Measurements from ENCODE around the gene MAP3K5. TPM values are rescaled to one million over a fixed set of nuclear protein-coding genes. Genes with fewer than 3 reads are reported as not detected.

MAP3K5 gene
- total and polyA plus RNA-seq, 2 donors (not counting 1 experiment from before 2014, with no cell fraction given), result 10.9 to 62.6 TPM

DNA sequence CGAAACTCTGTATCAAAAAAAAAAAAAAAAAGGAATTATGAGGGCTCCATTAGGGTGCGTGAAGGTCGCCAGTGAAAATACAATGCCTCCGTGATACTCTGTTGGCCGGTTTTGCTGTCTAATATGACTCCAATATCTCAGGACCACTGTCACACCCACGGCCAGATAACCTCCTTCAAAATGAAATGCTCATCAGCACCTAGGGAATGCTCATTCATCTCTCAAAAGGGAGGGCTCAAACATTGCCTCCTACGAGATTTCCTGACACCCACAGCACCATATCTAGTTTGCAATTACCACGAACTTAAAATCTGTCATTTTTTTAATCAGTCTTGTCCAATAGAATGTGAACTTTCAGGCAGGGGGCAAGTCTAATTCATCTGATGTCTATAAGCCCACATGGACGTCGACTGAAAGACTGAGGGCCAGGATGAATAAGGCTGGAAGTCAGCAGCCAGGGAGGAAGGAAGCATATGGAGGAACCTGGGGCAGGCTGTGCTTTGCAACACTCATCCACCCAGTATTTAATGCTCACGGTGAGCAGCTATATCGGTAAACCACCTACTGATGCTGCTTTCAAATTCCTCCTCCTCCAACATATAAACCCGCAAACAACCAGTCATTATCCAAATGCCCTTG is 42.8 kb downstream of the MAP3K5 start:
- Histone ChIP-seq H3K4me2 (ENCODE audit: extremely low read depth, insufficient read depth, low read length) (no peak overlapping the region), H3K9ac (ENCODE audit: insufficient read depth, low read length) (no peak overlapping the region), H3K27me3 (ENCODE audit: control insufficient read depth, insufficient read depth, low read length) (no peaks in the 10 kb centered on the region), H3K79me2 (ENCODE audit: control insufficient read depth, insufficient read depth, low read length) (peaks cover 29% of the 10 kb centered on the region), H2AFZ (ENCODE audit: low read length) (no peak overlapping the region), H3K36me3 (ENCODE audit: control insufficient read depth, insufficient read depth, low read length) (no peaks in the 10 kb centered on the region), H3K4me3 (replicated peaks in 1 of 4; ENCODE audit: control extremely low read depth in 1 of 4, insufficient read depth in 1 of 4, low read depth in 3 of 4, low read length in 4 of 4) (no peak overlapping the region), H3K27ac (ENCODE audit: insufficient read depth, low read length) (no peak overlapping the region), H3K4me1 (ENCODE audit: control insufficient read depth, extremely low read depth, insufficient read depth, low read length) (peaks cover 2% of the 10 kb centered on the region), H3K9me3 (ENCODE audit: control insufficient read depth, insufficient read depth, low read depth, low read length) (no peaks in the 10 kb centered on the region), H4K20me1 (ENCODE audit: control insufficient read depth, extremely low read depth, insufficient read depth, low read length) (no peaks in the 10 kb centered on the region)
- no peak for TF ChIP-seq EZH2 (IDR thresholded peaks at IDR 0.05; ENCODE audit: low read length, missing control alignments)
- TF ChIP-seq, protein P1, sequence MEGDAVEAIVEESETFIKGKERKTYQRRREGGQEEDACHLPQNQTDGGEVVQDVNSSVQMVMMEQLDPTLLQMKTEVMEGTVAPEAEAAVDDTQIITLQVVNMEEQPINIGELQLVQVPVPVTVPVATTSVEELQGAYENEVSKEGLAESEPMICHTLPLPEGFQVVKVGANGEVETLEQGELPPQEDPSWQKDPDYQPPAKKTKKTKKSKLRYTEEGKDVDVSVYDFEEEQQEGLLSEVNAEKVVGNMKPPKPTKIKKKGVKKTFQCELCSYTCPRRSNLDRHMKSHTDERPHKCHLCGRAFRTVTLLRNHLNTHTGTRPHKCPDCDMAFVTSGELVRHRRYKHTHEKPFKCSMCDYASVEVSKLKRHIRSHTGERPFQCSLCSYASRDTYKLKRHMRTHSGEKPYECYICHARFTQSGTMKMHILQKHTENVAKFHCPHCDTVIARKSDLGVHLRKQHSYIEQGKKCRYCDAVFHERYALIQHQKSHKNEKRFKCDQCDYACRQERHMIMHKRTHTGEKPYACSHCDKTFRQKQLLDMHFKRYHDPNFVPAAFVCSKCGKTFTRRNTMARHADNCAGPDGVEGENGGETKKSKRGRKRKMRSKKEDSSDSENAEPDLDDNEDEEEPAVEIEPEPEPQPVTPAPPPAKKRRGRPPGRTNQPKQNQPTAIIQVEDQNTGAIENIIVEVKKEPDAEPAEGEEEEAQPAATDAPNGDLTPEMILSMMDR (conservative IDR thresholded peaks at IDR 0.05 in 1 of 2, IDR thresholded peaks at IDR 0.05 in 1 of 2; ENCODE audit: low read depth in 1 of 2, low read length in 2 of 2), result no peak
- no peak for DNase-seq (ENCODE audit: low read depth in 2 of 2)

DNA sequence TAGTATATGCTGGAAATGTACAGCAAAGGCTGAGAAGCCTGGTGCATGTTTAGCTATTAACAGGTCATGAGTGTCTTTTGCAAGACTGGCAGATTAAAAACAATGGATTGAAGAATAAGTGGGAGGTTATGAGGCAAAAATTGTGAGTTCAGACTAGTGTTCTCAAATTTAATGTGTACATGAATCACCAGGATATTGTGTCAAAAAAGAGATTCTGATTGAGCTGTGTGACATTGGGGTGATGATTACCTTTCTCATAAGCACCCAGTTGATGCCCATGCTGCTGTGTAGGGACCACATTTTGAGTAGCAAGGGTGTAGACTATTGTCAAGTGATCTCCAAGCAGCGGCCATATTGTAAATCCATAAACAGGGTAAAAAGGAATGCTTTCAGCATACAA is 44.8 kb downstream of the MAP3K5 start:
- no peak overlapping the region for H3K4me3 ChIP-seq (replicated peaks in 1 of 4; ENCODE audit: control extremely low read depth in 1 of 4, insufficient read depth in 1 of 4, low read depth in 3 of 4, low read length in 4 of 4)
- H3K4me1 ChIP-seq (ENCODE audit: control insufficient read depth, extremely low read depth, insufficient read depth, low read length), result peaks cover 2% of the 10 kb centered on the region
- no peak for TF ChIP-seq EZH2 (IDR thresholded peaks at IDR 0.05; ENCODE audit: low read length, missing control alignments)
- TF ChIP-seq, protein P1 (conservative IDR thresholded peaks at IDR 0.05 in 1 of 2, IDR thresholded peaks at IDR 0.05 in 1 of 2; ENCODE audit: low read depth in 1 of 2, low read length in 2 of 2), result no peak
- no peak overlapping the region for H3K27ac ChIP-seq (ENCODE audit: insufficient read depth, low read length)
- H3K4me2 ChIP-seq (ENCODE audit: extremely low read depth, insufficient read depth, low read length), result no peak overlapping the region
- no peaks in the 10 kb centered on the region for H4K20me1 ChIP-seq (ENCODE audit: control insufficient read depth, extremely low read depth, insufficient read depth, low read length)
- no peak overlapping the region for H3K9ac ChIP-seq (ENCODE audit: insufficient read depth, low read length)
- no peak for DNase-seq (ENCODE audit: low read depth in 2 of 2)
- no peak overlapping the region for H2AFZ ChIP-seq (ENCODE audit: low read length)
- H3K36me3 ChIP-seq (ENCODE audit: control insufficient read depth, insufficient read depth, low read length), result no peaks in the 10 kb centered on the region
- H3K9me3 ChIP-seq (ENCODE audit: control insufficient read depth, insufficient read depth, low read depth, low read length), result no peaks in the 10 kb centered on the region
- H3K79me2 ChIP-seq (ENCODE audit: control insufficient read depth, insufficient read depth, low read length), result peaks cover 27% of the 10 kb centered on the region
- no peaks in the 10 kb centered on the region for H3K27me3 ChIP-seq (ENCODE audit: control insufficient read depth, insufficient read depth, low read length)

DNA sequence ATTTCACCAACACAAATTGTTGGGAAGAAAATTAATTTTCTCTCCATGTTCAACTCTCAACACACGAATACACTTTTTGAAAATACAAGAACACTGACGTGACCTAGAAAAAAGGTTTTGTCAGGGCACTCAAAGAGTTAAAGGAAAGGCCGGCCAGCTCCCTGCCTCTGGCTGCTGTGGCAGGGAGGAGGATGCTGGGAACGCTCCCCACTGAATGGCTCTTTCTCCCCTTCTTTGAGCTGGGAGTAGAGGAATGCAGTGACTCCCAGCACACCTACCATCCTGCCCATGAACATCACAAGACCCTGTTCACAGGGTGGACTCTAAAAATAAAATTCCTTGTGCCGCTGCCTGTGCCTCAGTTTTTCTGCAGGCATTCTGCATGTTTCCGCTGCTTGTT is 47.0 kb downstream of the MAP3K5 start:
- no peaks in the 10 kb centered on the region for H3K27me3 ChIP-seq (ENCODE audit: control insufficient read depth, insufficient read depth, low read length)
- H2AFZ ChIP-seq (ENCODE audit: low read length), result no peak overlapping the region
- peak overlapping the region in 1 of 4 experiments; percentile 5 for H3K4me3 ChIP-seq (replicated peaks in 1 of 4; ENCODE audit: control extremely low read depth in 1 of 4, insufficient read depth in 1 of 4, low read depth in 3 of 4, low read length in 4 of 4)
- H3K4me2 ChIP-seq (ENCODE audit: extremely low read depth, insufficient read depth, low read length), result no peak overlapping the region
- no peak overlapping the region for H3K27ac ChIP-seq (ENCODE audit: insufficient read depth, low read length)
- TF ChIP-seq, protein P1 (conservative IDR thresholded peaks at IDR 0.05 in 1 of 2, IDR thresholded peaks at IDR 0.05 in 1 of 2; ENCODE audit: low read depth in 1 of 2, low read length in 2 of 2), result no peak
- TF ChIP-seq EZH2 (IDR thresholded peaks at IDR 0.05; ENCODE audit: low read length, missing control alignments), result no peak
- no peaks in the 10 kb centered on the region for H3K36me3 ChIP-seq (ENCODE audit: control insufficient read depth, insufficient read depth, low read length)
- no peak for DNase-seq (ENCODE audit: low read depth in 2 of 2)
- no peak overlapping the region for H3K9ac ChIP-seq (ENCODE audit: insufficient read depth, low read length)
- no peaks in the 10 kb centered on the region for H4K20me1 ChIP-seq (ENCODE audit: control insufficient read depth, extremely low read depth, insufficient read depth, low read length)
- no peaks in the 10 kb centered on the region for H3K9me3 ChIP-seq (ENCODE audit: control insufficient read depth, insufficient read depth, low read depth, low read length)
- H3K79me2 ChIP-seq (ENCODE audit: control insufficient read depth, insufficient read depth, low read length), result peaks cover 29% of the 10 kb centered on the region
- H3K4me1 ChIP-seq (ENCODE audit: control insufficient read depth, extremely low read depth, insufficient read depth, low read length), result no peaks in the 10 kb centered on the region
